ENCODE data around the gene CR1L.

CR1L gene

DNA sequence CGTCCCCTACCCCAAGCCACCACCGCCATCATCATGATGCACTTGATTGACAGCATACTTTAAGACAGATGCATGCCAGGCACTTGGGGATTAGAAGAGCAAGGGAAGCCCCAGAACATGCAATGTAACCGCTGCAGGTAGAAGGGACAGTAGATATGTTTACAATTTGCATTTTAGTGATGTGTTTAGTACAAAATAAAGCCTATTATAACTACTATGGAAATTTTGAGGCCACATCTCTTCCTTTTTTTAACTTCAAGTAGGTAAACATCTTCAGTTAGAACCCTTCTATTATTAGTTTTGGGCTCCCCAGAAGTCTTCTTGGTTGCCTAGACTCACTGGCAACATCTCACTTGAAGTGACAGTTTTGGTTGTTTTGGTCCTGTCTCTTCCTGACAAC is 25.3 kb downstream of the CR1L start:
- TF ChIP-seq GATA3 (IDR thresholded peaks at IDR 0.05; ENCODE audit: low read depth, low read length) (no peak), GATA2 (IDR thresholded peaks at IDR 0.05; ENCODE audit: low read depth, low read length) (no peak)

DNA sequence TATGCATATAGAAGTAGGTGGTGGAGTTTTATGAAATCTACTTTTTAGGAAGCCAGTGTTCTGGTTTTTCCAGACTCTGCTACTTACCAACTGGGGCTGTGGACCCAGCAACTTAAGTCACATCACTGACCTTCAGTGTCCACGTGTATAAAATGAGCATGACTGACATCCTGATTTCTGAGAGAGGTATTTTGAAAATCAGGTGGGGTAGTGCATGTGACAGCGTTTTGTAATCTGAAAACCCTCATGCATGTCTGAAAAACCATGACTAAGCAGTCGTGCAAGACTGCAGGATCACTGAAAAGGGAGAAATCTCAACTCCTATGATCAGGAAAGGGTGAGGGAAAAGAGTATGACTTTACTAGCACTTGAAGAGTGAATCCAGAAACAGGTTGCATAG is 26.1 kb downstream of the CR1L start:
- TF ChIP-seq GATA2 (IDR thresholded peaks at IDR 0.05; ENCODE audit: low read depth, low read length) (no peak), GATA3 (IDR thresholded peaks at IDR 0.05; ENCODE audit: low read depth, low read length) (no peak)

DNA sequence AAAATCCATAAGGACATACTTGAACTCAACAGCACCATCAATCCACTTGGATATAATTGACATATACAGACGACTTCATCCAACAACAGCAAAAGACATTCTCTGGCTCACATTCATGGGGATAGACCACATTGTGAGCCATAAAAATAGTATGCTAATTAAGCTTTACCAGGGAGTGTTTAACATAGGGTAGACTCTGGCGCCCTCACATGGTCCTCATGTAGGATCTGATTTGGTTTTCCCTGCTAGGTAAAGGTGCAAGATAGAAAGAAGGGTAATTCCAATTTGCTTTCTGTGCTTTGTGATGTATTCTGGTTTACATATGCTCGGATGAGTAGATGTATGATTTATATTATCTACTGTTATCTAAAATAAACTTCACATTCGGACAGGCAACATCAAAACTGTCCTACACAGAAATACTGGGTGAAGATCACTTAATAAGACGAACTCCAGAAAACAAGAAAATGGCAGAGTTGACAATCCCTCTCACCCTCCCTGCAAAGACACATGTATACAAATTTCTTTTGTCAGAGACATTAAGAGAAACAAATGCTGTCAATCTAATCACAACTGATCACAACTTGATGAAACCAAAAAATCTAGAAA is 27.7 kb downstream of the CR1L start:
- no peak for TF ChIP-seq GATA2 (IDR thresholded peaks at IDR 0.05; ENCODE audit: low read depth, low read length)
- TF ChIP-seq GATA3 (IDR thresholded peaks at IDR 0.05; ENCODE audit: low read depth, low read length): no peak

DNA sequence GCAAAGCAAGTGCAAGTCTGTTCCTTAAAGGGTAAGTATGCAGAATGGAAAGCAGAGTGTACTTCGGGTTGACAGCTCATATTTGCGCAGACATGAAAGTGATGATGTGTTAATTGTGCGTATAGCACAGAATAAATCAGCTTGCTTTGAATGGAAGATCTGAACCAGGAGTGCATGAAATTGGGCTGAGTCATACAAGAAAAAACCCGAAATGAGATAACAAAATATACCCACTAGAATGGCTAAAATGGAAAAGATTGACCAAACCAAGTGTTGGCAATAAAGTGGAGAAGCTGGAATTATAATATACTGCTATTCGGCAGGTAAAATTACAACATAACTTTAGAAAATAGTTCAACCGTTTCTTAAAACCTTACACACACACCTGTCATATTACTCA is 28.5 kb downstream of the CR1L start:
- TF ChIP-seq GATA3 (IDR thresholded peaks at IDR 0.05; ENCODE audit: low read depth, low read length) (no peak), GATA2 (IDR thresholded peaks at IDR 0.05; ENCODE audit: low read depth, low read length) (no peak)

DNA sequence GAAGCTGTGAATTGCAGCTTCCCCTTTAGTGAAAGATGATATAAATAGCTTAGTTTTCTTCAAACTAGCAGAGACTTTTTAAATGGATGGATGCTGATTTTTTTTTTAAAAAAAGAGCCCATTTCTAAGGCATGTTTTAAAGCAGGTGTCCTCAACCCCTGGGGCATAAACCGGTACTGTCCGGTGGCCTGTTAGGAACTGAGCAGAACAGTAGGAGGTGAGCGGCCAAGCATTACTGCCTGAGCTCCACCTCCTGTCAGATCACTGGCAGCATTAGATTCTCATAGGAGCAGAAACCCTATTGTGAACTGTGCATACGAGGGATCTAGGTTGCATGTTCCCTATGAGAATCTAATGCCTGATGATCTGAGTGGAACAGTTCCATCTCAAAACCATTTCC is 31.2 kb downstream of the CR1L start:
- no peak for TF ChIP-seq GATA3 (IDR thresholded peaks at IDR 0.05; ENCODE audit: low read depth, low read length)
- TF ChIP-seq GATA2 (IDR thresholded peaks at IDR 0.05; ENCODE audit: low read depth, low read length): no peak

DNA sequence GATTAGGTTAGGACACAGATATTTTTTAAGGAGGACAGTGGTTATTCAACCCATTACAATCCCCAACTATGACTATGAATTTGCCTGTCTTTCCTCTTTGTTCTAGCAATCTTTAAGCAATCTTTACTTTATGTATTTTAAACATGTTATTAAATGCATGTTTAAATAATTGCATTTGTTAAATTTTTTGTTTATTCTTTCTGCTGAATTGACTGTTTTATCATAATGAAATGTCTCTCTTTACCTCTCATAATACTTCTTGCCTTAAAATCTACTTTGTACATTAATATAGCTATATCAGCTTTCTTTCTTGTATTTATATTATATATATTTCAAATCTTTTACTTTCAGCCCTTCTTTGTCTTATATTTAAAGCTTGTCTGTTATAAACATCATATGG is 46.1 kb downstream of the CR1L start:
- TF ChIP-seq GATA2 (IDR thresholded peaks at IDR 0.05; ENCODE audit: low read depth, low read length) (no peak), GATA3 (IDR thresholded peaks at IDR 0.05; ENCODE audit: low read depth, low read length) (no peak)

DNA sequence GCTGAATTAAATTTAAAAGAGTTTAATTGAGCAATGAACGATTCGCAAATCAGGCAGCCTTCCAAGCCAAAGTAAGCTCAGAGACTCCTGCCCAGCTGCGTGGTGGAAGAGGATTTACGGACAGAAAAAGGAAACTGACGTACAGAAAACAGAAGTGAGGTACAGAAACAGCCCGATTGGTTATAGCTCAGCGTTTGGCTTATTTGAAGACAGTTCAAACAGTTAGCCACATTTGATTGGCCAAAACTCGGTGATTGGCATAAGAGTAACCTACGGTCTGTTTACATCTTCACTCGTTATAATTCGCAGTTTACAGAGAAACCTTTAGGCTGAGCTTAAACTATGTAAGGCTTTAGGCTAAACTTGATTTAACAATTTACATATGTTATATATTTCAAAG is 46.9 kb downstream of the CR1L start:
- TF ChIP-seq GATA3 (IDR thresholded peaks at IDR 0.05; ENCODE audit: low read depth, low read length) (no peak), GATA2 (IDR thresholded peaks at IDR 0.05; ENCODE audit: low read depth, low read length) (no peak)

DNA sequence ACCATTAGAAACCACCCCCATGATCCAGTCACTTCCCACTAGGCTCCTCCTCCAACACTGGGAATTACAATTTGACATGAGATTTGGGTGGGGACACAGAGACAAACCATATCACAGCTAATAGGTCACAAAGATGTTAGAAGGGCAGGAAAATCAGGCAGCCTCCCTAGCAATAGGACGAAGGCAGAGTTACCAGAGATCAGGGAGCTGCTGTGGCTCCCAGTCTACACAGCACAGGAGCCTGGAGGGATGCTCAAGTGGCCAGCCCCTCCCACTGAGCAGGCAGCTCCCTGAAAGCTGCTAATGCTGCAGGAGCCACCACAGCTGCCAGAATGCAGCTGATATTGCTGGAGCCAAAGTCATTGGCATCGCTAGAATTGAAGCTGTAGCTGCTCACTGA is 51.0 kb downstream of the CR1L start:
- TF ChIP-seq GATA3 (IDR thresholded peaks at IDR 0.05; ENCODE audit: low read depth, low read length): no peak
- TF ChIP-seq GATA2 (IDR thresholded peaks at IDR 0.05; ENCODE audit: low read depth, low read length): no peak

DNA sequence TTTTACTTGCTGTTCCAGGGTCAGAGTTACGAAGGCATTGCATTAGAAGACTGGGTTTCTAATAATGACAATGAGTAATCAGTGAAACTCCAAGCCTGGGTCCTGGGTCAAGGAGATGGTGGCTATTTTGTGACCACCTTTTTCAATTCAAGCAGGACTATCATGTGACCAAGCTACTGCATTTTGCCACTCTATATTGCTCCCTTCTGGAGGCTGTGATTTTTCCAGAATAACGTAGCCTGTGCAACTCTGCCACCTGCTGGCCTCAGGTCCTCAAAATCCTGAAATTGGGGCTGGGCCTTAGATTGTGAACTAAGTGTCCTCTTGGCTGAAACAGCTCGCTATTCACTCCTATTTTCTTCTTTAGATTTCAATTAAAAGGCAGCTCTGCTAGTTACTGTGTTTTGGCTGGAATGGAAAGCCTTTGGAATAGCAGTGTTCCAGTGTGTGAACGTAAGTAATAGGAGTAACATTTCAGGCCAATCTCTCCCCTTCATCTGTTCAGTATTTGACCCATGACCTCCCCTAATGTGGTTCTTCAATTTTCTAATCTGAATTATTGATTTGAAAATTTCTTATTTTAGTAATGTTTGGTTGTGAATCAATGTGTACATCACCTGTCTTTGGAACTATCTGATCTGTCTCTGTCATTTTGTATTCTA is 54.0 kb downstream of the CR1L start:
- TF ChIP-seq GATA2 (IDR thresholded peaks at IDR 0.05; ENCODE audit: low read depth, low read length) (no peak), GATA3 (IDR thresholded peaks at IDR 0.05; ENCODE audit: low read depth, low read length) (no peak)

DNA sequence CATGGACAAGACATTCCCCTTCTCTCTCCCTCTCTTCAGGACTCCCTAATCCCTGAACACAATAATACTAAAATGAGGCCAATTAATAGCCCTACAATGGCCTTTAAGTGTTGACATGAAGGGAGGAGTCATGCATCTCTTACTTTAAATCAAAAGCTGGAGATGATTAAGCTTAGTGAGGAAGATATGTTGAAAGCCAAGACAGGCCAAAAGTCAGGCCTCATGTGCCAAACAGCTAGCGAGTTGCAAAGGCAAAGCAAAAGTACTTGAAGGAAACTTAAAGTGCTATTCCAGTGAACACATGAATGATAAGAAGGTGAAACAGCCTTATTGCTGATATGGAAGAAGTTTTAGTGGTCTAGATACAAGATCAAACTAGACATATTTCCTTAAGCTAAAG is 57.4 kb downstream of the CR1L start:
- TF ChIP-seq GATA3 (IDR thresholded peaks at IDR 0.05; ENCODE audit: low read depth, low read length): no peak
- TF ChIP-seq GATA2 (IDR thresholded peaks at IDR 0.05; ENCODE audit: low read depth, low read length): no peak

DNA sequence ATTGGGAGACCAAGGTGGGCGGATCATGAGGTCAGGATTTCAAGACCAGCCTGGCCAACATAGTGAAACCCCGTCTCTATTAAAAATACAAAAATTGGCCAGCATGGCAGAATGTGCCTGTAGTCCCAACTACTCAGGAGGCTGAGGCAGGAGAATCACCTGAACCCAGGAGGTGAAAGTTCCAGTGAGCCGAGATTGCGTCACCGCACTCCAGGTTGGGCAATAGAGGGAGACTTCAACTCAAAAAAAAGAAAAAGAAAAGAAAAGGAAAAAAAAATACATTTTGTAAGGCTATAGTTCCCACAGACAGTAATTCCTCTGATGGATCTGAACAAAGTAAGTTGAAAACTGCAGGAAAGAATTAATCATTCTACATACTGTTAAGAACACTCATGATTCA is 58.8 kb downstream of the CR1L start:
- TF ChIP-seq GATA2 (IDR thresholded peaks at IDR 0.05; ENCODE audit: low read depth, low read length): no peak
- no peak for TF ChIP-seq GATA3 (IDR thresholded peaks at IDR 0.05; ENCODE audit: low read depth, low read length)

DNA sequence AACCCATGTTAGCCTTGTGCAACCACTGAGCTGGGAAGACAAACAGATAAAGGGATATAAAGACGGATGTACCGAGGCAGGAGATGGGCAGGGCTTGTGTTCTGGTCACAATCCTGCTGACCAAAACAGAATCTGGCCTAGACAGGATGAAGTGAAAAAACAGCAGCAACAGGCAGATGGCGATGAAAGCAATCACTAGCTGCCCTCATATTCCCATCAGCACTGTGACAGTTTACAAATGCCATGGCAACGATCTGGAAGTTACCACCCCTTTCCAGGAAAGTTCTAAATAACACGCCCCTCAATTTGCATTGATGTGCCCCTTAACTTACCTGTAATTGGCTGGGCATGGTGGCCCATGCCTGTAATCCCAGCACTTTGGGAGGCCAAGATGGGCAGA is 66.4 kb downstream of the CR1L start:
- TF ChIP-seq GATA3 (IDR thresholded peaks at IDR 0.05; ENCODE audit: low read depth, low read length) (no peak), GATA2 (IDR thresholded peaks at IDR 0.05; ENCODE audit: low read depth, low read length) (no peak)

DNA sequence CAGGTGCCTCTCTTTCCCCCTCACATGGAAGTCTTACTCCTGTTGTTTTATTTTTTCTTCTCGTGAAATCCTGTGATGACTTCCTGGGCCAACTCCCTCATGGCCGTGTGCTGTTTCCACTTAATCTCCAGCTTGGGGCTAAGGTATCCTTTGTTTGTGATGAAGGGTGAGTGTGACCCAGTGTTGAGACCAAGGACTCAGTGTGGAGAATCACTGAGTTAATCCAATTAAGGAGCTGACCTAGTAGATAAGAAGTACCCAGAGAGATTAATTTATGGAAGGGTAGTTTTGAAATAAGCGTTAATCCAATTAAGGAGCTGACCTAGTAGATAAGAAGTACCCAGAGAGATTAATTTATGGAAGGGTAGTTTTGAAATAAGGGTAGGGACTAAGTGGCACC is 67.8 kb downstream of the CR1L start:
- 0 out of 2 replicates have a peak, but pooled peaks have one; percentile 14 for TF ChIP-seq GATA2 (IDR thresholded peaks at IDR 0.05; ENCODE audit: low read depth, low read length)

DNA sequence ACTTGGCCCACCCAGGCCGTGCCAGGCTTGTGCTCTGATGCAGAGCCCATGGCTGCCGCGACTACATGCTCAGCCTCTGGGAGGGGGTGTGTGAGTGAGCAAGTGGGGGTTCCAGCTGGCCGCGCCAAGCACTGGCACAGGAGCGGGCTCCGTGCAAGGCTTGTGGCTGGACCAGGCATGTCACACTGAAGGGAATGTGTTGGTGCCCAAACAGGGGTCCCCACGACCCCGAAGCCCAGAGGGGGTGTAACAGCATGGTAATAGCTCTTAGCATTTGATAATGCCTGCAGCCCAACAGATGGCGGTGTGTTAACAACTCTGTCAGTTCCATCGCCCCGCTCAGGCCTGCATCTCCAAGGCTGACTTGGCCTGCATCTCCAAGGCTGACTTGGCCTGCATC is 68.6 kb downstream of the CR1L start:
- TF ChIP-seq GATA2 (IDR thresholded peaks at IDR 0.05; ENCODE audit: low read depth, low read length) (no peak), GATA3 (IDR thresholded peaks at IDR 0.05; ENCODE audit: low read depth, low read length) (no peak)

DNA sequence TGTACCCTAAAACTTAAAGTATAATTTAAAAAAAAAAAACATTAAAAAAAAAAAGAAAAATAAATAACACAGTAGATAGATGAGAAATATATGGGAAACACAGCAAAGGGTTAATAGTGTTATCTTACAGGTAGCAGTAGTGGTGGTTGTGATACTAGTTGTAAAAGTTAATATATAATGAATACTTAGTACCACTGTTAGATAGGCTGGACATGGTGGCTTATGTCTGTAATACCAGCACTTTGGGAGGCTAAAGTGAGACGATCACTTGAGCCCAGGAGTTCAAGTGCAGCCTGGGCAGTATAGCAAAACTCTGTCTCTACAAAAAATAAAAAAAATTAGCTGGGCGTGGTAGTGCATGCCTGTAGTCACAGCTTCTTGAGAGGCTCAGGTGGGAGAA is 74.3 kb downstream of the CR1L start:
- TF ChIP-seq GATA2 (IDR thresholded peaks at IDR 0.05; ENCODE audit: low read depth, low read length): no peak
- TF ChIP-seq GATA3 (IDR thresholded peaks at IDR 0.05; ENCODE audit: low read depth, low read length): no peak

DNA sequence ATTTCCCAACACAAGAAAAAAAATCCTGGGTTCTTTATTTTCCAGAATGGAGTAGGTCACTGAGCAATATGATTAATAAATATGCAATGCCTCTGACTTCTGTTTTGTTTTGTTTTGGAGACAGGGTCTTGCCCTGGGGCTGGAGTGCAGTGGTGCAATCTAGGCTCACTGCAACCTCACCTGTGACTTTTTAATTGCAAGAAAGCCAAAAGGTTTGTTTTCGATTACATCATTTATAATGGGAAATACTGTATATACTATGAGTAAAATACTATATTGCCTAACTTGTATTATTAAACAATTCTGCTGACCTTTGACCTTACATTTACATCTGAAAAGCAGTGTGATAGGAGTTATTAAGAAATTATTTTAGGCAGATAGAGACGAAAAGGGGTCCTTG is 95.3 kb downstream of the CR1L start:
- TF ChIP-seq GATA3 (IDR thresholded peaks at IDR 0.05; ENCODE audit: low read depth, low read length): no peak
- no peak for TF ChIP-seq GATA2 (IDR thresholded peaks at IDR 0.05; ENCODE audit: low read depth, low read length)

Measured in SH-SY5Y (cell line).